Keratinocyte (primary cell): ENCODE results near the gene RPL38. TPM values are rescaled to one million over a fixed set of nuclear protein-coding genes. Genes with fewer than 3 reads are reported as not detected.

ENCODE experiments used
- DNase-seq: peaks from one replicate; pipeline ENCODE4 v3.0.0-alpha.2; 2011; ENCODE audit warnings: low read depth, missing footprints, low spot score
- FAIRE-seq: peaks from 2 replicates; lab custom pipeline; 2011; peaks lifted over from hg19 to GRCh38; lab: Jason Lieb, UNC
- H2AFZ ChIP-seq: 2 replicates; pipeline ENCODE4 v1.6.0; 2012; ENCODE audit warnings: low read length, control low read depth, inconsistent platforms; ENCODE audit not compliant: control insufficient read depth
- H3K27ac ChIP-seq: 2 replicates; pipeline ENCODE4 v1.5.1; 2011; ENCODE audit warnings: low read length; ENCODE audit not compliant: control insufficient read depth, insufficient read depth
- H3K27me3 ChIP-seq: 3 replicates; pipeline ENCODE4 v1.6.0; 2011; ENCODE audit warnings: low read length; ENCODE audit not compliant: control insufficient read depth, insufficient read depth; ENCODE audit errors: extremely low read depth
- H3K36me3 ChIP-seq, 2 experiments: 2 replicates in 1 of 2; 3 replicates in 1 of 2; pipeline ENCODE4 v1.5.1; 2011; ENCODE audit warnings: low read length in 2 of 2, mild to moderate bottlenecking in 1 of 2; ENCODE audit not compliant: control insufficient read depth in 2 of 2, insufficient read depth in 2 of 2; ENCODE audit errors: extremely low read depth in 1 of 2
- H3K4me1 ChIP-seq: 3 replicates; pipeline ENCODE4 v1.5.1; 2011; ENCODE audit warnings: low read length; ENCODE audit not compliant: control insufficient read depth, insufficient read depth; ENCODE audit errors: extremely low read depth
- H3K4me2 ChIP-seq: 3 replicates; pipeline ENCODE4 v1.6.0; 2011; ENCODE audit warnings: low read depth, low read length; ENCODE audit not compliant: control insufficient read depth, insufficient read depth; ENCODE audit errors: extremely low read depth
- H3K4me3 ChIP-seq, 3 experiments: fragments of 200-600 bp in 1 of 3; sonication (generic) in 1 of 3; 2 replicates in 2 of 3; 3 replicates in 1 of 3; pipeline ENCODE4 v1.5.1; 2011 to 2016; ENCODE audit warnings: low read length in 3 of 3, mild to moderate bottlenecking in 3 of 3, control low read depth in 2 of 3, inconsistent platforms in 1 of 3, low read depth in 1 of 3, mixed read lengths in 1 of 3, mixed run types in 1 of 3, moderate library complexity in 1 of 3; ENCODE audit not compliant: control insufficient read depth in 2 of 3, insufficient read depth in 2 of 3; ENCODE audit errors: extremely low read depth in 1 of 3
- H3K79me2 ChIP-seq: 2 replicates; pipeline ENCODE4 v1.6.0; 2012; ENCODE audit warnings: low read length; ENCODE audit not compliant: control insufficient read depth, insufficient read depth
- H3K9ac ChIP-seq: 3 replicates; pipeline ENCODE4 v1.6.0; 2011; ENCODE audit warnings: low read length; ENCODE audit not compliant: control insufficient read depth, insufficient read depth; ENCODE audit errors: extremely low read depth
- H3K9me1 ChIP-seq: 3 replicates; pipeline ENCODE4 v1.6.0; 2011; ENCODE audit warnings: low read length; ENCODE audit not compliant: control insufficient read depth, insufficient read depth; ENCODE audit errors: extremely low read depth
- H3K9me3 ChIP-seq: 2 replicates; pipeline ENCODE4 v1.5.1; 2012; ENCODE audit warnings: low read depth, low read length; ENCODE audit not compliant: control insufficient read depth
- H4K20me1 ChIP-seq: 3 replicates; pipeline ENCODE4 v1.6.0; 2011; ENCODE audit warnings: low read length; ENCODE audit not compliant: control insufficient read depth, insufficient read depth; ENCODE audit errors: extremely low read depth
- EZH2 ChIP-seq: IDR thresholded peaks from one replicate; pipeline ENCODE4 v1.6.1; 2012; ENCODE audit warnings: inconsistent platforms, mild to moderate bottlenecking, low read length, moderate library complexity
- dilution Hi-C: fragments of 300-500 bp; cut with MboI; formaldehyde crosslinking; loops from one replicate; pipeline ENCODE4 v1.7.0; 2020; ENCODE audit warnings: low sequenced_read_pairs; ENCODE audit not compliant: extremely low pct_ligation_motif_present
- polyA plus RNA-seq, 5 experiments: library from polyadenylated mRNA; depleted of rRNA in 3 of 5; stranded (reverse) in 3 of 5; stranded (forward) in 1 of 5; unstranded in 1 of 5; fragments of >200 nt; gene quantifications; 1 replicate in 1 of 5; 2 replicates in 3 of 5; 3 replicates in 1 of 5; pipeline versions ENCODE4 v1.2.1 to v1.2.3, GENCODE V29; 2011 to 2012; ENCODE audit warnings: missing spikeins in 2 of 5, low read depth in 1 of 5, low replicate concordance in 1 of 5
- TF ChIP-seq, protein P1 (sequence below), 3 experiments: IDR thresholded peaks in 1 of 3; conservative IDR thresholded peaks in 1 of 3; optimal IDR thresholded peaks in 1 of 3; 2 replicates in 2 of 3; 3 replicates in 1 of 3; pipeline versions ENCODE3 to v1.5.1; 2011; ENCODE audit warnings: low read length in 3 of 3, mild to moderate bottlenecking in 3 of 3, moderate library complexity in 2 of 3, control low read depth in 1 of 3, inconsistent platforms in 1 of 3; ENCODE audit not compliant: insufficient read depth in 2 of 3; ENCODE audit errors: extremely low read depth in 1 of 3

Gene RPL38
- polyA plus RNA-seq, 1 donor (not counting 4 experiments of a cell fraction or from before 2014, with no cell fraction given), result 1,779 TPM

- TF ChIP-seq, protein P1, sequence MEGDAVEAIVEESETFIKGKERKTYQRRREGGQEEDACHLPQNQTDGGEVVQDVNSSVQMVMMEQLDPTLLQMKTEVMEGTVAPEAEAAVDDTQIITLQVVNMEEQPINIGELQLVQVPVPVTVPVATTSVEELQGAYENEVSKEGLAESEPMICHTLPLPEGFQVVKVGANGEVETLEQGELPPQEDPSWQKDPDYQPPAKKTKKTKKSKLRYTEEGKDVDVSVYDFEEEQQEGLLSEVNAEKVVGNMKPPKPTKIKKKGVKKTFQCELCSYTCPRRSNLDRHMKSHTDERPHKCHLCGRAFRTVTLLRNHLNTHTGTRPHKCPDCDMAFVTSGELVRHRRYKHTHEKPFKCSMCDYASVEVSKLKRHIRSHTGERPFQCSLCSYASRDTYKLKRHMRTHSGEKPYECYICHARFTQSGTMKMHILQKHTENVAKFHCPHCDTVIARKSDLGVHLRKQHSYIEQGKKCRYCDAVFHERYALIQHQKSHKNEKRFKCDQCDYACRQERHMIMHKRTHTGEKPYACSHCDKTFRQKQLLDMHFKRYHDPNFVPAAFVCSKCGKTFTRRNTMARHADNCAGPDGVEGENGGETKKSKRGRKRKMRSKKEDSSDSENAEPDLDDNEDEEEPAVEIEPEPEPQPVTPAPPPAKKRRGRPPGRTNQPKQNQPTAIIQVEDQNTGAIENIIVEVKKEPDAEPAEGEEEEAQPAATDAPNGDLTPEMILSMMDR (optimal IDR thresholded peaks at IDR 0.05 in 1 of 3, IDR thresholded peaks at IDR 0.05 in 1 of 3, conservative IDR thresholded peaks at IDR 0.05 in 1 of 3; ENCODE audit: extremely low read depth in 1 of 3, insufficient read depth in 2 of 3, low read length in 3 of 3), result no peak
- no peak overlapping the region for H3K4me2 ChIP-seq
- no peaks in the 10 kb centered on the region for H3K9me1 ChIP-seq
- no peaks in the 10 kb centered on the region for H3K4me1 ChIP-seq
- dilution Hi-C loops, result no loop called here
- H3K27ac ChIP-seq, result no peak overlapping the region
- H3K9ac ChIP-seq, result no peak overlapping the region
- no peaks in the 10 kb centered on the region for H4K20me1 ChIP-seq
- peaks cover 10% of the 10 kb centered on the region for H3K27me3 ChIP-seq
- no peaks in the 10 kb centered on the region for H3K9me3 ChIP-seq
- DNase-seq (no peak), FAIRE-seq (no peak)
- H3K79me2 ChIP-seq, result no peaks in the 10 kb centered on the region
- no peak overlapping the region for H3K4me3 ChIP-seq
- H3K36me3 ChIP-seq, result no peaks in the 10 kb centered on the region
- no peak overlapping the region for H2AFZ ChIP-seq
These were observed 40.1 kb upstream of the RPL38 start for GRCh38 chr17:74163271-74163821.

- Histone ChIP-seq H3K79me2 (no peaks in the 10 kb centered on the region), H3K27me3 (peaks cover 10% of the 10 kb centered on the region), H3K4me1 (no peaks in the 10 kb centered on the region), H2AFZ (no peak overlapping the region), H3K36me3 (no peaks in the 10 kb centered on the region), H3K9ac (no peak overlapping the region), H3K27ac (no peak overlapping the region), H3K9me3 (no peaks in the 10 kb centered on the region), H3K4me3 (no peak overlapping the region), H4K20me1 (no peaks in the 10 kb centered on the region), H3K9me1 (no peaks in the 10 kb centered on the region), H3K4me2 (no peak overlapping the region)
- DNase-seq (no peak), FAIRE-seq (no peak)
- dilution Hi-C loops, result no loop called here
- TF ChIP-seq, protein P1 (optimal IDR thresholded peaks at IDR 0.05 in 1 of 3, IDR thresholded peaks at IDR 0.05 in 1 of 3, conservative IDR thresholded peaks at IDR 0.05 in 1 of 3; ENCODE audit: extremely low read depth in 1 of 3, insufficient read depth in 2 of 3, low read length in 3 of 3), result no peak
- TF ChIP-seq EZH2, result no peak
These were observed 39.6 kb upstream of the RPL38 start for GRCh38 chr17:74163836-74164235.
